K562 (cell line): ENCODE data around the gene PES1. TPM values are rescaled to one million over a fixed set of nuclear protein-coding genes. Genes with fewer than 3 reads are reported as not detected.

Experiments
- ATAC-seq: fragments of 200-7000 bp; cut with Tn5 transposase; 3 replicates; pipeline ENCODE4 v1.9.1; 2020; ENCODE audit warnings: moderate library complexity
- BruUV-seq: library from RNA; stranded (reverse); fragments of 400-500 nt; replicated peaks from 2 replicates; lab custom pipeline; 2021; lab: Mats Ljungman, UMichigan
- CTCF ChIA-PET: fragments of 300-600 bp; formaldehyde crosslinking; extraction: SDS; loops from one replicate; lab custom pipeline; 2021; ENCODE audit warnings: low intra/inter-chr PET ratio; lab: Yijun Ruan, JAX
- POLR2A ChIA-PET: fragments of 300-600, 350-650 bp; sonication (Branson Sonifier 250); formaldehyde crosslinking; extraction: SDS; loops from one replicate; lab custom pipeline; 2021; ENCODE audit warnings: antibody characterized with exemption, inconsistent platforms; lab: Yijun Ruan, JAX
- DNase-seq, 4 experiments: peaks; one replicate each; pipeline versions ENCODE4 v3.0.0 to v3.0.0-alpha.2; 2011 to 2018; ENCODE audit warnings: low spot score in 3 of 4, mixed read lengths in 3 of 4; ENCODE audit errors: extremely low read depth in 1 of 4
- FAIRE-seq: peaks from 2 replicates; lab custom pipeline; 2011; peaks lifted over from hg19 to GRCh38; lab: Jason Lieb, UNC
- H2AFZ ChIP-seq: 2 replicates; pipeline ENCODE4 v1.6.0; 2011; ENCODE audit warnings: low read depth, low read length, control low read depth, inconsistent platforms
- H3K27ac ChIP-seq: fragments of 200-600 bp; 3 replicates; pipeline ENCODE4 v1.8.0; 2011; ENCODE audit warnings: low read depth, mild to moderate bottlenecking, control low read depth, inconsistent platforms, low read length, moderate library complexity, mixed read lengths; ENCODE audit errors: extremely low read depth
- H3K27me3 ChIP-seq, 2 experiments: fragments of 300-600 bp in 1 of 2; 2 replicates in 1 of 2; 3 replicates in 1 of 2; pipeline versions ENCODE4 v1.6.0 to v1.8.0; 2011; ENCODE audit warnings: inconsistent platforms in 2 of 2, low read length in 2 of 2, mild to moderate bottlenecking in 1 of 2, mixed read lengths in 1 of 2, moderate library complexity in 1 of 2; ENCODE audit not compliant: control insufficient read depth in 2 of 2, insufficient read depth in 2 of 2
- H3K36me3 ChIP-seq: fragments of 300-600 bp; 3 replicates; pipeline ENCODE4 v1.8.0; 2011; ENCODE audit warnings: mild to moderate bottlenecking, low read length, inconsistent platforms; ENCODE audit not compliant: control insufficient read depth, insufficient read depth
- H3K4me1 ChIP-seq, 2 experiments: fragments of 200-600 bp in 1 of 2; replicated peaks in 1 of 2; 2 replicates in 1 of 2; 3 replicates in 1 of 2; pipeline versions ENCODE4 v1.5.1 to v1.8.0; 2011; ENCODE audit warnings: inconsistent platforms in 2 of 2, low read length in 2 of 2, mild to moderate bottlenecking in 1 of 2, mixed read lengths in 1 of 2, moderate library complexity in 1 of 2; ENCODE audit not compliant: control insufficient read depth in 2 of 2, insufficient read depth in 2 of 2
- H3K4me2 ChIP-seq: 2 replicates; pipeline ENCODE4 v1.6.1; 2011; ENCODE audit warnings: low read length, control low read depth, inconsistent platforms, mixed read lengths; ENCODE audit not compliant: insufficient read depth
- H3K4me3 ChIP-seq: fragments of 200-600 bp; sonication (generic), shearing (Covaris generic); 2 replicates; pipeline ENCODE4 v1.5.1; 2016; ENCODE audit warnings: control low read depth, inconsistent platforms
- H3K79me2 ChIP-seq: fragments of 200-600 bp; 3 replicates; pipeline ENCODE4 v1.8.0; 2011; ENCODE audit warnings: low read length, inconsistent platforms; ENCODE audit not compliant: control insufficient read depth, insufficient read depth
- H3K9ac ChIP-seq, 2 experiments: 2 replicates each; pipeline versions ENCODE4 v1.6.0 to v1.6.1; 2011; ENCODE audit warnings: low read depth in 2 of 2, low read length in 2 of 2, control low read depth in 1 of 2, inconsistent platforms in 1 of 2, mild to moderate bottlenecking in 1 of 2, mixed read lengths in 1 of 2; ENCODE audit not compliant: insufficient read depth in 1 of 2
- H3K9me1 ChIP-seq: one replicate; pipeline ENCODE4 v1.6.0; 2011; ENCODE audit warnings: inconsistent platforms, mild to moderate bottlenecking, low read length, moderate library complexity; ENCODE audit not compliant: control insufficient read depth, insufficient read depth
- H3K9me3 ChIP-seq: replicated peaks from 2 replicates; pipeline ENCODE4 v1.5.1; 2011; ENCODE audit warnings: low read depth, low read length, inconsistent platforms; ENCODE audit not compliant: control insufficient read depth, insufficient read depth
- H4K20me1 ChIP-seq: replicated peaks from 2 replicates; pipeline ENCODE4 v1.6.1; 2011; ENCODE audit warnings: low read length, inconsistent platforms, mixed read lengths; ENCODE audit not compliant: control insufficient read depth, insufficient read depth
- POU5F1 ChIP-seq: fragments of 150-350 bp; IDR thresholded peaks from 2 replicates; pipeline ENCODE4 v1.6.1; 2014; ENCODE audit warnings: borderline replicate concordance, low read length, low read depth, mild to moderate bottlenecking; ENCODE audit not compliant: partially characterized antibody
- ZNF143 ChIP-seq: sonication (generic); formaldehyde crosslinking; IDR thresholded peaks from 2 replicates; pipeline ENCODE4 v1.9.0; 2022; ENCODE audit warnings: mild to moderate bottlenecking, missing genetic modification reagents
- ZZZ3 ChIP-seq: fragments of 450-650 bp; IDR thresholded peaks from 2 replicates; pipeline ENCODE4 v1.6.1; 2016; ENCODE audit warnings: antibody characterized with exemption, mild to moderate bottlenecking, moderate library complexity
- WGBS: fragments of 100-300 bp; shearing (Covaris generic); methylation state at CpG from one replicate; pipeline ENCODE4 v1.1.6; 2016; ENCODE audit warnings: low coverage, mixed read lengths; ENCODE audit not compliant: insufficient coverage; ENCODE audit errors: missing lambda C conversion rate; 5-methylcytosine and 5-hydroxymethylcytosine counted together
- in situ Hi-C: fragments of 300-500 bp; cut with MboI; formaldehyde crosslinking; loops from 4 replicates; pipeline ENCODE4 v1.15.0; 2018; ENCODE audit warnings: inconsistent platforms, mixed read lengths
- intact Hi-C: fragments of 100-400 bp; cut with micrococcal nuclease; formaldehyde crosslinking; loops from 2 replicates; pipeline ENCODE4 v1.14.2; 2022
- polyA plus RNA-seq, 8 experiments: library from polyadenylated mRNA; depleted of rRNA in 4 of 8; stranded (reverse) in 5 of 8; unstranded in 3 of 8; fragments of >200 nt; fragmentation: Nextera tagmentation in 2 of 8; fragmentation: Illumina TruSeq in 1 of 8; extraction: Ambion mirVana in 2 of 8; extraction: Trizol in 1 of 8; gene quantifications; 2 replicates each; pipeline versions ENCODE4 v1.2.1 to v1.2.3, GENCODE V29; 2011 to 2014; ENCODE audit warnings: inconsistent platforms in 1 of 8, missing spikeins in 1 of 8
- total RNA-seq, 7 experiments: library from RNA; depleted of rRNA in 6 of 7; stranded (reverse); fragments of >200 nt in 6 of 7; fragmentation: Illumina TruSeq in 2 of 7; extraction: Trizol in 2 of 7; gene quantifications; 2 replicates each; pipeline versions ENCODE4 v1.2.1 to v1.2.3, GENCODE V29; 2011 to 2021; ENCODE audit warnings: low replicate concordance in 1 of 7
- TF ChIP-seq, protein P1 (sequence below), 2 experiments: fragments of 450-650 bp in 1 of 2; sonication (generic) in 1 of 2; formaldehyde crosslinking; conservative IDR thresholded peaks; 2 replicates each; pipeline versions ENCODE4 v1.4.0 to v1.8.1; 2020 to 2022; ENCODE audit warnings: mild to moderate bottlenecking in 1 of 2, missing genetic modification reagents in 1 of 2
- TF ChIP-seq, protein P2 (sequence below): fragments of 450-650 bp; IDR thresholded peaks from 2 replicates; pipeline ENCODE4 v1.6.1; 2018; ENCODE audit not compliant: partially characterized antibody

Gene PES1
- total and polyA plus RNA-seq, 9 of the 15 experiments (the other 6 are each of a cell fraction or from before 2014, with no cell fraction given), result 6.5 to 158 (median 94.3) TPM

DNA sequence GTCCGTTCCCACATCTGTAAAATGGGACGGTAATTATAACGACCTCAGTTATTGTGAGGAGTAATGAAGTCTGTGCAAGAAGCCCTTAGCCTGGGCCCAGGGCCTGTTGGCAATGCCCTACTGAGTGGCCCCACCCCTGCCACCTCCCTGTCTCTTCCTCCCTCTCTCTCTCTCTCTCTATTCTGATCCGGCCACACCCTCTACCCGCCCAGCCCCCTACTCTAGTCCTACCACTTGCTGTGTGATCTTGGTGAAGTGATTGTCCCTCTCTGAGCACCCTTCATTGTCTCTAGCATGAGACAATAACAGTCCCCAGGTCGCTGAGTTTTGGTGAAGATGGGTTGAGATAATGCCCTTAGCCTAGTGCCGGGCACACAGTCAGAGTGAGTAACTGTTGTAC lies 37.7 kb downstream of the PES1 start:
- Histone ChIP-seq H3K4me1 (peaks cover 0 to 13% of the 10 kb centered on the region in 2 experiments; a peak in 2 of 5 replicates), H3K9me1 (no peaks in the 10 kb centered on the region), H3K4me2 (no peak overlapping the region), H3K9ac (peak overlapping the region in 1 of 2 experiments; percentile 17; a peak in 1 of 4 replicates), H2AFZ (no peak overlapping the region), H3K27ac (no peak overlapping the region), H3K9me3 (no peaks in the 10 kb centered on the region), H3K4me3 (no peak overlapping the region), H3K79me2 (no peaks in the 10 kb centered on the region), H4K20me1 (no peaks in the 10 kb centered on the region), H3K36me3 (no peaks in the 10 kb centered on the region), H3K27me3 (no peaks in the 10 kb centered on the region)
- ATAC-seq (no peak), FAIRE-seq (no peak), DNase-seq (no peak)
- 17% methylated on average over 5 of the region's 7 CpGs for WGBS
- ChIA-PET POLR2A (no interaction called here), CTCF (no interaction called here)
- in situ Hi-C loops (no loop called here), intact Hi-C loops (no loop called here)
- no peak for TF ChIP-seq POU5F1
- TF ChIP-seq, protein P1, sequence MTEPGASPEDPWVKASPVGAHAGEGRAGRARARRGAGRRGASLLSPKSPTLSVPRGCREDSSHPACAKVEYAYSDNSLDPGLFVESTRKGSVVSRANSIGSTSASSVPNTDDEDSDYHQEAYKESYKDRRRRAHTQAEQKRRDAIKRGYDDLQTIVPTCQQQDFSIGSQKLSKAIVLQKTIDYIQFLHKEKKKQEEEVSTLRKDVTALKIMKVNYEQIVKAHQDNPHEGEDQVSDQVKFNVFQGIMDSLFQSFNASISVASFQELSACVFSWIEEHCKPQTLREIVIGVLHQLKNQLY (CRISPR knock-in tag; conservative IDR thresholded peaks at IDR 0.05), result no peak
- TF ChIP-seq ZZZ3, result no peak
- TF ChIP-seq, protein P2, sequence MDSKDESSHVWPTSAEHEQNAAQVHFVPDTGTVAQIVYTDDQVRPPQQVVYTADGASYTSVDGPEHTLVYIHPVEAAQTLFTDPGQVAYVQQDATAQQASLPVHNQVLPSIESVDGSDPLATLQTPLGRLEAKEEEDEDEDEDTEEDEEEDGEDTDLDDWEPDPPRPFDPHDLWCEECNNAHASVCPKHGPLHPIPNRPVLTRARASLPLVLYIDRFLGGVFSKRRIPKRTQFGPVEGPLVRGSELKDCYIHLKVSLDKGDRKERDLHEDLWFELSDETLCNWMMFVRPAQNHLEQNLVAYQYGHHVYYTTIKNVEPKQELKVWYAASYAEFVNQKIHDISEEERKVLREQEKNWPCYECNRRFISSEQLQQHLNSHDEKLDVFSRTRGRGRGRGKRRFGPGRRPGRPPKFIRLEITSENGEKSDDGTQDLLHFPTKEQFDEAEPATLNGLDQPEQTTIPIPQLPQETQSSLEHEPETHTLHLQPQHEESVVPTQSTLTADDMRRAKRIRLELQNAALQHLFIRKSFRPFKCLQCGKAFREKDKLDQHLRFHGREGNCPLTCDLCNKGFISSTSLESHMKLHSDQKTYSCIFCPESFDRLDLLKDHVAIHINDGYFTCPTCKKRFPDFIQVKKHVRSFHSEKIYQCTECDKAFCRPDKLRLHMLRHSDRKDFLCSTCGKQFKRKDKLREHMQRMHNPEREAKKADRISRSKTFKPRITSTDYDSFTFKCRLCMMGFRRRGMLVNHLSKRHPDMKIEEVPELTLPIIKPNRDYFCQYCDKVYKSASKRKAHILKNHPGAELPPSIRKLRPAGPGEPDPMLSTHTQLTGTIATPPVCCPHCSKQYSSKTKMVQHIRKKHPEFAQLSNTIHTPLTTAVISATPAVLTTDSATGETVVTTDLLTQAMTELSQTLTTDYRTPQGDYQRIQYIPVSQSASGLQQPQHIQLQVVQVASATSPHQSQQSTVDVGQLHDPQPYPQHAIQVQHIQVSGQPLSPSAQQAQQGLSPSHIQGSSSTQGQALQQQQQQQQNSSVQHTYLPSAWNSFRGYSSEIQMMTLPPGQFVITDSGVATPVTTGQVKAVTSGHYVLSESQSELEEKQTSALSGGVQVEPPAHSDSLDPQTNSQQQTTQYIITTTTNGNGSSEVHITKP, result no peak
- TF ChIP-seq ZNF143 (CRISPR knock-in tag), result no peak
- BruUV-seq, result no TSS peak
